GM18861 (cell line): Measurements from ENCODE around the gene EFNA5.
A peak's percentile ranks its signal among the peaks of the same experiment; 100 is the strongest.
"Not testable (repeated sequence)": the region's sequence is repeated elsewhere in the genome, so short reads cannot be mapped to it uniquely, and the experiment has no call there.

Source experiments
- ATAC-seq: cut with Tn5 transposase; IDR thresholded peaks from one replicate; pipeline ENCODE4 v1.9.1; 2021; ENCODE audit not compliant: unreplicated experiment

Gene EFNA5

DNA sequence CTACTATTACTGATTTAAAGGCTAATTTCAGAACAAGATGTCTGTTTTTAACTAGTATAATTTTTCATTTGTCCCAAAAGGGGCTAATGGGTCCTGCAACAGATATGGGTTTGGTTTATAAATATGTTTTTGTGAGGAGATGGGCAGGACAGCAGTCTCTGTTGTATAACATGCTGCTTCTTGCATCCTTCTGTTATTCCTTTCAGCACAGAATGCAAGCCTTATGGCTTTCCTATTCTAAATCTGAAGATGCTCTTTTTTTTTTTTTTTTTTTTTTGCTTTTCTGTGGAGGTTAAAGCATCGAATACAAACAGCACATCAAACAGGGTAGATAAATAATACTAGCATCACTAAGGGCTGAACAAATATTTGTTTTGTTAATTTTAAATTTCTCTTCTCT is 235.7 kb downstream of the EFNA5 start:
- no peak for ATAC-seq

DNA sequence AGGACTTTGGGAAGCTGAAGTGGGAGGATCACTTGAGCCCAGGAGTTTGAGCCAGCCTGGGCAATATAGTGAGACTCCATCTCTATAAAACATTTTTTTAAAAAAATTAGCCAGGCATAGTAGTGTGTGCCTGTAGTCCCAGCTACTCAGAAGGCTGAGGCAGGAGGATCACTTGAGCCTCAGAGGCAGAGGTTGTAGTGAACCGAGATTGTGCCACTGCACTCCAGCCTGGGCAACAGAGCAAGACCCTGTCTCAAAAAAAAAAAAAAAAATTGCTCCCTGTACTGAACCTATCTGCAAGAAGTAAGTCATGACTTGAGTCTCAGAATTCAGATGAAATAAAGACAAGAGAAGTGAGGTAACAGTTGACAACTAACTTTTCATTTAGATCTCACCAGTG is 237.1 kb downstream of the EFNA5 start:
- not testable (repeated sequence) for ATAC-seq

DNA sequence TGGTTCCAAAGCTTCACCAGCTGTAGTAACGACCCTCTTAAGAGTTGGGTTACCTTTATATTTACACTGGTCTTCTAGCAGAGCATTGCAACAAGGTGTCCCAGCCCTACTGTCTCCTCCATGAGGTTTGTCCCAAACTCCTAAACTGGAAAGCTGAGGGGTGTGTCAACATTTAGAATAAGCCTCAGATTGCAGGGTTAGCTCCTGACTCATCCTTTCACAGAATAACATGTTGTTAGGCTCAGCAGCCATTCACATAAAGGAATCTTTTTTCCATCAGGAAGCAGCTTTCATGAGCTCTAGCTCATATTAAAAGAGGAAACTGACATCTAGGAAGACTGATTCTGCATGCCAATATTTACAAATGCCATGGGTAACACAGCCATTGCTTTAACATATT is 238.7 kb downstream of the EFNA5 start:
- no peak for ATAC-seq

DNA sequence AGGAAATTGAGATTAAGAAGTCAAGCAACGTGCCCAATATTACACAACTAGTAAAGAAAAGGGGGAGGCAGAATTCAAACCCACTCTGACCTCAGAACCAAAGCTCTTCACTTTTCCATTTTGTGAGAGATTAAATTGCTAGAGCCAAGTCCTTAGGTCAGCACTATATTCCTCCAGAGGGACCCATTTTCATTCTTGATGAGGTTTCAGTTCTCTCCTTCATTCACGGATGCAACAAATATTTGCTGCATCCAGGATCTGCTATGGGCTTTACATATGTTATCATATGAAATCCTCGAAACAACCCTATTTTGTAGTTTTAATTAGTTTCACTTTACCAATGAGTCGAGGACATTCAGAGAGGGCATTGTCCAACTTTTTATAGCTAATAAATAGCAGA is 239.2 kb downstream of the EFNA5 start:
- no peak for ATAC-seq

DNA sequence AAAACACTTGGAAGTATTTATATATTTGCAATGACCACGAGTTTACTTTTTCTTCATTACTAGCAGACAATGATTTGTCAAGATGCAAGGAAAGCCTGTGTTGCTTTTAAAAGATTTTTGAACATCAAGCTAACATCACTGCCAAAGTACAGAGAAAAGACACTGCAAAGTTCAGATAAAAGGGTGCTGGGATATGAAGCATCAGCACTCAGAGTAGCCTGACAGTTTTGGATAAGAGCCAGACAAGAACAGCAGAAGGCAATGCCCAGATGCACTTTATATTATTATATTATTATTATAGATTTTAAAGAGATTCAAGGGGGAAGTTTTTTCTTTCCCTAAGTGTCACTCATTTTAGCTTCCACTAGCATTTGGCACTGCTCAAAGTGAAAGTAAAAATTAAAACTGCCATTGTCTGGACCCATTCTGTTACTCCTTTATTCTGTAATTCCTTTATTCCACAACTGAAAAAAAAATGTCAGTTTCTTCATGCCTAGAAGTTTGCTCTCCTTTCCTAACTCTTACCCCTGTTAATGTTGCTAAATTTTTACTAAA is 240.6 kb downstream of the EFNA5 start:
- ATAC-seq = no peak

DNA sequence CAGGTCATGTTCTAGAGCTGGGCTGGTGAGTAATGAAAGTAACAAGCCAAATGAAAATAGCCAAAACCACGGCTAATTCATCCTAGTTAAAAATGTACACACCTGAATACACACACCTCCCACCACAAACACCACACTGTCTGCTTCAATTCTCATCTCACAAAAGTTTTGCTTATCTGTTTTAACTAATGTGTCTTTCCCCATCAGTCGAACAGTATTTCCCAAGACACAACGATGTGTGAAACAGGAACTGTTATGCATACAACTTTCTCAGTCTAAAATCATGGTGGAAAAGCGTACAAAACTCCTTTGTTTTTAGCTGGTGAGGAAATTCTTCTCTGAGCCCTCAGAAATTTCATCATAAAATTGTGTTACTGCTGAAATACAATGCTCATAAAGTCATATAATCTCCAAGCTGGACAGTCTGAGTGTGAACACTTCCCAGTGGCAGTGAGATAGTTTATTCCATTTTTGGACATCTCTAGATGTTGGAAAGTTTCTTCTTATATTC is 242.4 kb downstream of the EFNA5 start:
- no peak for ATAC-seq

DNA sequence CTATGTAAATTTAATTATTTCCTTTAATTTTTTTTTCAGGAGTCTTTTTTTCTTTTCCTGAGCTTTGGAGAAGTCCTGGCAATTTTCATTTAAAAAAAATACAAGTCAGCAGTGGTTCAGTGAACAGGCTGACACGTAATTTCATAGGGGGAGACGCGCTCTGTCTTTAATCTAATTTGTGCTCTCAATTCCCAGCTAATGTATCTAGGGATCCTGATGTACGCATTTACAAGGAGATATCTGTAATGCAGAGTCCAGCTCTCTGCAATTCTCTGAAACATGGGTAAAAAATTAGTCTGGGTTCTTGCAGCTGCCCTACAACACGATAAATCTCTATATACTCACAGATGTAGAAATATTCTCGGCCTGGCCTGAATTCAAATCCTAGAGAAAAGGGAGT is 243.9 kb downstream of the EFNA5 start:
- no peak for ATAC-seq

DNA sequence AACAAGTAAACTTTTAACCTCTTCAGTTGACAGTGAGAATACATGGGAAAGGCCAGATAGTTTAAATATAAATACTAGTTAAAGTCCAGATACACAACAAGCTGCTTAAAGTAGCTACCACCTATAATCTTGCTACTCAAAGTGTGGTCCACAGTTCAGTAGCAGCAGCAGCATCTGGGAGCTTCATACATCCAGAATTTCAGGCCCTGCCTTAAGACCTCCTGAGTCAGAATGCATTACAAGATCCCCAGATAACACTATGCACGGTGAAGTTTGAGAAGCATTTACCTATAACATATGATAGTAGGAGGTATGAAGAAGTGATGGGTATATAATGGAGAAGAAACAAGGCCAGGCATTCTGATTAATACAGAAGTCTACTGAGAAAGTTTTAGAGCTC is 244.5 kb downstream of the EFNA5 start:
- no peak for ATAC-seq

DNA sequence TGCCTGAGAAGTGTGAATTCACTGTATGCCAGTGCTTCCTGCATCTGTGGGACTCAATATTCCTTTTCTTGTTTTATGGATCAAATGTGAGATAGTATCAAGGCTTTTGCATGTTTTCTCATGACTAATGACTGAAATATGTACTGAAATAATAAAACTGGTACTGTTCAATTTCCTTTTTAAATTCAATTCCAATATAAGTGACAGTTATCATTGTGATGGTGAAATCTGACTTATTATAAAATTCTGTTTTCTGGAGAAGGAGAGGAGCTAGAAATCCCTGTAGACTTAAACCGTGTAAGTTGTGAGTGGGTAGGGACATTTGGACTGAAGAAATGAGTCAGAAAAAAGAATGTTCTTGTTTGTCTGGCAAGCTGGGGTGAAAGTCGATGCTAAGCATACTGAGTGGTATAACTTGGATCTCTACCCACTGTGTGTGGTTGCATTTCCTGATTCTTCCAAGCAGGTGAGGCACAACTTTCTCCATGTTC is 245.2 kb downstream of the EFNA5 start:
- no peak for ATAC-seq

DNA sequence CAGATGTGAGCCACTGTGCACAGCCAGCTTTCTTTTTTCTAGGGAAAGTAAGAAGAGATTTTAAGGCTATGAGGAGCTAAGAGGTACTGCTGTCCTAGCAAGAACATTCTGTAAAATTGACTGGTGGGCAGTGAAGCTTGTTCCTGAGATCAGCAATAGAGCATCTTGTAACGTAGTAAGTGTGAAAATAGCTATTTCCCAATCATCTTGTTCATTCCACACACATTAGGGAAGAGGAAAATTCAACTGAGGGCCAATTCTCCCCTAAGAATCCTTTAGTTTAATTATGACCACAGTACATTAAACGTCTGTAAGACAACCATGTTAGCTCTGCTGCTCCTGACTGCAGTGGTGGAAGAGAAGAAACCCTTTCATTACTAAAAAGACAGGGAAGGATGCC is 246.2 kb downstream of the EFNA5 start:
- ATAC-seq = no peak

DNA sequence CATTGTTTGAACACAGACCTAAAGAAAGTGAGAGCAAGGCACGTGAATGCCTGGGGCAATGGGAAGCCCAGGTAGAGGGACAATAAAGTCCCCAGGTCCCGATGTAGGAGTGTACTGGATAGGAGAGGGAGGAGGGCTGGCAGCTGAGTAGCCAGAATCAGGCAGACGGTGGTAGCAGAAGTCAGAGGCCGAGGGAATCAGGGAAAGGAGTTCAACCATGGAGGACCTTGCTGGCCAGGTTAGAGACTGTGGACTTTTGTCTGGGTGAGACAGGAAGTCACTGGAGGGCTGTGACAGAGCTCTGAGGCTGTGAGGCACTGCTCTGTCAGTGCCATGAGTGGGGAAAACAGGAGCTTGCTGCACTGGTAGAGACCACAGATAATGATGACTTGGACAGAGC is 248.2 kb downstream of the EFNA5 start:
- peak; percentile 40 for ATAC-seq

DNA sequence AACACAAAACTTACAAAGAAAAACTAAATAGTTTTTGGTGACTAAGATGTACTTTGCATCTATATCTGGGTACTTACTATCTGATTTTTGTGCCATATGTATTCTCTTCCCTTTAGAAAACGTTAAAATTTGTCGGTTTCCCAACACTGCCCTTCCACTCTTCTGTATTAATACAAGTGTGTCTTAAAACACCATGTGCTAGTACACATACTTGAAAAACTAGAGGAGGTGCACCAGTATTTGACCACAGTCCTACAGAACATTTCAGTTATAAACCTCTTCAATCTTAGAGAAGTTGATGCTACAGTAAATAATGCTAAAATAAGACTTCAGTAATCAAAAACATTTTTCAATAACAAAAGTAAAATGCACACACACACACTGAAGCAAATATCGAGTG is 251.2 kb downstream of the EFNA5 start:
- no peak for ATAC-seq

DNA sequence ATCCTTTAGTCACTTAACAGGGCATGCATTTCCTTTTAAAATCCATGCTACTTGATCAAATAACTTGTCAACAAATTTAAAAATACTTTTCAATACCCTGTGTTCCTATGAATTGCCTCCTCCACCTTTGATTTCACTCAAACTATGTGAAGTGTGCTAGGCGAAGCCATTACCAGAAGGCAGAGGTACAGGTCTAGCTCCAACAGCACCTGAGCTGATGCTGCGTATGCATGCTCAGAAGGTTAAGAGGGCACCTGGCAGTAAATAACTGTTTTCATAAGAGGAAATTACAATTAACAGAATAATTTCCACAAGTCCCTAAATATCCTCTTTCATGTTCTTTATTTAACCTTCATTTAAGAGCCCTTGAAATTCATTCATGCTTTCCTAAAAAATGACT is 251.8 kb downstream of the EFNA5 start:
- ATAC-seq = no peak

DNA sequence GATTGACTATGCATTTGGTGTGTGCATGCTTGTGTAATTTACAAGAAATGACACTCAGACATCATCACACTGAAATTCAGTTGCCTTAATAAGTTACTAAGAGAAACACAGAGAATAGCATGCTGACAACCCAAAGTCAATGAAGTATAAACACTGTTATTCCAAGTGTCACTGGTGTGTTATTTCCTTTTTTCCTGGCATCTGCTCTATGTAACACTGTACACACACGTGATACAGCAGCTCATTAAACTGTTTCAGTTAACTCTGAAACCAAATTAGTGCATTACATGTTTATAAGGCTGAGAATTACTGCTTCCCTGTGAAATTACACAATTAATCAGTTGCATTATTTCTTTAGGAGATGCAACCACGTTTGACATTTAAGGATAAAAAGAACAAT is 252.7 kb downstream of the EFNA5 start:
- no peak for ATAC-seq

DNA sequence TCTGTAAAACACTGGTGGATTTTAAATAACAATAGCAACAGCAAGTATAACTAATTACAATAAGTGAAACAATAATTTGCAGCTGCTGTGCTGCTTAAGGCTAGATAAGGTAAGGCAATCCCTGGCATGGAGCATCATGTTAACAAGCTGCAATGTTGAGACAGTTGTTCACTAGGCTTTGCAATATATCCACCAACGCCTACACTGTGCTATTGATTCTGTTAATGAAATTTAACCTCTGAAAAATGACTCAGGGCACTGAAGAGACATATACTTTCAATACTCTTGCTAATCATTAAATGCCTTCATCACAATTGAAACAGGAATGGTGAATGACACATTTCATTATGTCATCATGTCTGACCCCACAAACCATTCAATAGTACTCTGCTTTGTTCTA is 255.0 kb downstream of the EFNA5 start:
- peak; percentile 47 for ATAC-seq

DNA sequence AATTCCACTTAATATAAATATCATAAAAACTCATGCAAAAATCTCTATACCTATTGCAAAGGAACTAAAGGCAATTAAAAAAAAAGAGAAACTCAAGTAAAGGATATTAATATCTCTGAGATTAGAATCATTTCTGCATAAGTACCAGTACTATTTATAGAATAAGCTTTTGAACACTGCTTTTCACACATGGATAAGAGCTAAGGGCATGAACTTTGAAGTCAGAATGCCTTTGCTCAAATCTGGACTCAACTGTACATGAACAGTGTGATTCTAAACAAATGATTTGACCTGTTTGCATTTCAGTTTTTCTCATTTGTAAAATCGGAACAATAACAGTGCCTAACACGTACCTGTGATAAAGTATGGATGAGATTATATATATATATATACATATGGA is 255.9 kb downstream of the EFNA5 start:
- no peak for ATAC-seq

DNA sequence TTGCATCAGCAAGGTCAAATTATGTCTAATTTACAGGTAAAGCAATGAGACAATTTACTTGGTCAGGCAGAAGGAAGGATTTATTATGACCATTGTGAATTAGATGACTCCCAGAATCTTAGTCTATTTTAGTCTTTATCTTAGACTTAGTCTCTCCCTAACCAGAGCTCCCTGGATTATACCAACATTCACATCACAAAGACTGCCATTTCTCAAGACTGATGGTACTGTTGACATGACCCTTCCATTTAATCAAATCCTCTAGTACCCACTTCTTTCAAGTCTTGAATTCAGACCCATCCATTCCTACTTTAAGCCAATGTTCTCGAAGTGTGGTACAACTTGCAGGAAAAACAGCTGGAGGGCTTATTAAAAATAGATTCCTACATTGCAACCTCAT is 257.0 kb downstream of the EFNA5 start:
- no peak for ATAC-seq

DNA sequence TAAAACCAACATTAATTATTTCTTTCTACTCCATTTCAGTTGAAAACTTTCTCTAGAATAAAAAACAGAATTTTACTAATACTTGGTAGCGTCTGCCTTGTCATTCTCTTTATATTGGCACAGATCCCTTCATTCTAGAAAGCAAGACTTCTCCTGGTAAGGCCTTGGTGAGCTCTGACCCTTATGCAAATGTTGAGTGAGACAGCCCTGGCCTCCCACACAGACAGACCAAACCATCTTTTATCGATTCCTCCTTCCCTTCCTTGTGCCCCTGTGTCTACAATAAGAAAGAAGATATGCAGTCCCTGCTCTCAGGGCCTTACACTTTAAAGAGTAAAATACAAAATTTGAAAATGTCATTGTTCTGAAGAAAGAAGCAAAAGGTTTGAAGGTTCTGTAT is 262.2 kb downstream of the EFNA5 start:
- no peak for ATAC-seq

DNA sequence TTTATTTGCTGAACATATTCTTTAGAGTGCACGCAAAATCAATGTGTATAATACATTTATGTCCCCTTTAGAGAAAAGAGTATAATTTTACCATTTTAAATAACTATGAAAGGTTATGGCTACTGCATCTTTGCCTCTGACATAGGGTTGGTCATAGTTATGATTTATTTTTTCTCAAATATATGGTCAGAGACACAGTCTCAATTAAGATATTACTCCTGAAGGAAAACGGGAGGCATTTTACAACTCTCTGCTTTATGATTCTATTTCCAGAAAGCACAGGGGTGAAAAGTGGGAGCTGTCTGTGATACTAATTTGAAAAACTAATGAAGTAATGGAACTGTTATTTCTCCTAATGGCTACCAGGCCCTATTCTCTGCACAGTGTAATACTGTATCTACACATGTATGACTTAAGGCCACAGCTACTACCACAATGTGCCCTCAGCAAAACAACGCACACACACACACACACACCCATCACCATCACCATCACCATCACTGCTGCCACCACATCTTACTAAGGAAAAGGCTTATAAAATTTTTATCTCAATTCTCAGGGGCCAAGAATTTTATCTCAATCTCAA is 262.9 kb downstream of the EFNA5 start:
- ATAC-seq = no peak

DNA sequence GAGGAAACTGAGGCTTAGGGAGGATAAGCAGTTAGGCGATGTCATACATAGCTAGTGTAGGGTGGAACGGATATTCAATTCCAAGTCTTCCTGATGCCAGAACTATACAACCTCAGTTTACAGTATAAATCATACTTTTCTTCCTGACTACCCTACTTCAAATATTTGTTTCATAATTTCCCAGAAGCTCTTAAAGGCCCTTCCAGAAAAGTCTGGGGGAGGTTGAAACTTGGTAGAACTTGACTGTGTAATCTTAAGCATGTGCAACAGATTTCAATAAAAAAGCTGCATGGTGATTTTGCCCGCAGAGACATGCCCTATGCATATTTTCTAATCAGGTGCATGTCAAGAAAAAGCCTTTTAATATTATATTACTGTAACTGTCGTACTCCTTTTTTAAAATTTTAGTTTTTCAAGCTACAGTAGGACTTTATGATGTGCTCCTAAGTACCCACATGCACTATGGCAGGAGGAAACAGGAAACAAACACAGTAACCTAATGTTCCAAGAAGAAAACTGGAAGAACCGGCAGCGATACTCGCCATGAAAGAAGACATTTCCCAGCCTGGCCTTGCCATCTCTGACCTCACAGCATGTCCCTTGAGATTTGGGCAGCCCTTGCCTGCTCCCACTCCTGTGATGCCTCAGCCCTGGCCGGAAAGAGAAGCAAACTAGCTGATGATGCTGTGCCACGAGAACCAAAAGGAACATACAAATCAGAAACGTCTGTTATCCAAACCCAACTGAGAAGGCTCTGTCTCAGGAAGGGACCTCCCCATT is 266.0 kb downstream of the EFNA5 start:
- no peak for ATAC-seq

DNA sequence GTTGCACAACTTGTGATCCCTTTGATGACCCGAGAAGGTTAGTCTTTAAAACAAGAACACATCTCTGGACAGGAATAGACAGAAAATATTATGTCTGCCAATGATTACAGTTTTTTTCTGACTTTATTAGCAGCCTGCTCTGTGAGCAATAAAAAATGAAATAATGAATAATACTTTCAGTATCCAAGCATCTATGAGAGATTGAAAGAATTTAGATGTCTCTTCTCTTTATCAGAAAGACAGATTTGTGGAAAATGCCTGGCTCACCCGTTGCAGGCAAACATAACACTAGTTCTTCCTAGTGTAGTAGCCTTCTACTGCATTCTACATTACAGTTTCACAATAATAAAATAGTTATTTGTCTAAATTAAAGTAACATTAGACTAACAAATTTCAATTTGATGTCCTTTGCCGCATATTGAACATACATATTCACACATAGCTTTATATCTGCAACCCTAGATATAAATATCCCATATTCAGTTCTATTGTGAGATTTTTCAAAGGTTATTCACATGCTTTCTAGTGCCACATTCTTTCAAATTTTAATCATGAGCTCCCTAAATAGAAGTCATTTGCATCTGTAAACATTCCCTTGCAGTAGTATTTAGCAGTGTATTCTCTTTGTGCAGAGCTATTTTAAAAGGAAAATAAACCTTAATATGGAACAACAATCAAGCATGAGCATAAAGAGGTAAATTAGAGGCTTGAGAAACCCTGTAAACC is 267.3 kb downstream of the EFNA5 start:
- ATAC-seq = no peak
